IPS-18c (cell line): ENCODE results near the gene COL8A1.

Source experiments
- H3K4me3 ChIP-seq: 2 replicates; pipeline ENCODE4 v1.7.0; 2013; ENCODE audit warnings: low read depth, mild to moderate bottlenecking, low read length, moderate library complexity; ENCODE audit not compliant: insufficient read depth
- H3K9me3 ChIP-seq: one replicate; pipeline ENCODE4 v1.6.1; 2013; ENCODE audit warnings: mild to moderate bottlenecking, low read length, moderate library complexity; ENCODE audit not compliant: control insufficient read depth, insufficient read depth

COL8A1 gene

DNA sequence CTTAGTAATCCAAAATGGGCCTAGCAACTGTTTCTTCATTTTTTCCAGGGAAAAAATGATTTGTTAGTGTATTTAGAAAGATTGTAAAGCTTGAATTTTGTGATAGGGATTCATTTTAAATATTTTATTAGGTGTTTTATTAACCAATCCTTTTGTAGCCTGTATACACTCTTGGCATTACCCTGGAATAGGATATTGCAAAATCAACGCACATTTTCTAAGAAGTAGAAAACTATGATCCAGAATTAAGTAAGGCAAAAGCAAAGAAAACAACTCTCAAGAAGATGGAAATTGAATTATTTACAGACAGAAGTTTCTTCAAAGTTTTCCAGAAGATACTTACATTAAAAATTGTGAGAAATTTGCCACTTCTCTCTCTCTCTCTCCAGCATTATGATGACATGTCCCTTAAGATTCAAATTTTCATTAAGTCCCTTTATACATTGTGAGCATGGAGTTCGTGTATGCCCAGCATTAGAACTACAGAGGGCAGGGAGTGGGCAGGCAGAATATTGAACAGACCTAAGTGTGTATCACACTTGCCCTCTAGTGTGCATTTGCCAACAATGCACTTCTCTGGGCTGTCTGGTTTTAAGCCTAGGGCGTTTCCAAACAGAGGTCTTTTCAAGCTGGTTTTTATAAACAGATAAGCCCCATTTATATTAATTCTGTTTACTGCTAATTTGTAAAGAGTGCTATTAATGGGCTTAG is 150.8 kb downstream of the COL8A1 start:
- no peak overlapping the region for H3K4me3 ChIP-seq

DNA sequence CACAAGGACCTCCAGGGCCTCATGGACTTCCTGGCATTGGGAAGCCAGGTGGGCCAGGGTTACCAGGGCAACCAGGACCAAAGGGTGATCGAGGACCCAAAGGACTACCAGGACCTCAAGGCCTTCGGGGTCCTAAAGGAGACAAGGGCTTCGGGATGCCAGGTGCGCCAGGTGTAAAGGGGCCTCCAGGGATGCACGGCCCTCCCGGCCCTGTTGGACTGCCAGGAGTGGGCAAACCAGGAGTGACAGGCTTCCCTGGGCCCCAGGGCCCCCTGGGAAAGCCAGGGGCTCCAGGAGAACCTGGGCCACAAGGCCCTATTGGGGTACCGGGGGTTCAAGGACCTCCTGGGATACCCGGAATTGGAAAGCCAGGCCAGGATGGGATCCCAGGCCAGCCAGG is 156.1 kb downstream of the COL8A1 start:
- no peak overlapping the region for H3K4me3 ChIP-seq
- H3K9me3 ChIP-seq = no peaks in the 10 kb centered on the region

More for the DNA sequence above, 150.8 kb downstream of the COL8A1 start:
- H3K9me3 ChIP-seq = no peaks in the 10 kb centered on the region

- no peaks in the 10 kb centered on the region for H3K9me3 ChIP-seq
- H3K4me3 ChIP-seq = no peak overlapping the region
These were observed 157.2 kb downstream of the COL8A1 start for GRCh38 chr3:99795573-99795972.

DNA sequence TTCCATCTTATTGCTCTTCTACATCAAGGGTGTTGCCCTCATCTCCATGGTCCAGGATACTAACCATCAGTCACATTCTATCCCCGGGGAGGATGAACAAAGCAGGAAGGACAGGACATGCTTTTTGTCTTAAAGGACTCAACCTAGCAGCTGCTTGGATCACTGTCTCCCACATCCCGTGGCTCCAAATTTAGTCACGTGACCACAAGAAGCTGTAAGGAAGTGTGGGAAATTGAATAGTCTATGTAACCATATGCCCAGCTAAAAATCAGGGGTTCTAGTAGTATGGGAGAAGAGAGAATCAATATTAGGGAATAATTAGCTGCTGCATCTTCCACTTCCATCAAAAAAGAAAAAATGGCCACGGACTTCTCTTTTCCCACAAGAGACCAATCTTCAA is 161.0 kb downstream of the COL8A1 start:
- no peak overlapping the region for H3K4me3 ChIP-seq
- peaks cover 3% of the 10 kb centered on the region for H3K9me3 ChIP-seq

DNA sequence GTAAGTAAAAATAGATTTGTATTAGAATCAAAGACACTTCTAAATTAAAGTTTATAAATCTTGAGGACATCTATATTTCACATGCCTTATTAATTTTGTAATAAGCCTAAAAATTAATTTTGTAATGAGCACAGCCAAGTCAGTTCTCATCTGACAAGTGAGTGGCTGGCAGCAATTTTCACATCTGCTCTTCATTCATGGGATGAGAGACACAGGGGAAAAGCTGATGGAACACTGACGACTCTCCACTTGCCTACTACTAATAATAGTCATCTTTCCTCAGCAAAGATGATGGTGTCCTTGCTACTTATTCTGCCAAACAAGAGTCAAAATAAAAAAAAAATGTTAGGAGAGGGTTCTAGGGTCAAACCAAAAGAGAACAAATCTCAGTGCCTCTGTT is 164.9 kb downstream of the COL8A1 start:
- Histone ChIP-seq H3K4me3 (no peak overlapping the region), H3K9me3 (peaks cover 7% of the 10 kb centered on the region)

DNA sequence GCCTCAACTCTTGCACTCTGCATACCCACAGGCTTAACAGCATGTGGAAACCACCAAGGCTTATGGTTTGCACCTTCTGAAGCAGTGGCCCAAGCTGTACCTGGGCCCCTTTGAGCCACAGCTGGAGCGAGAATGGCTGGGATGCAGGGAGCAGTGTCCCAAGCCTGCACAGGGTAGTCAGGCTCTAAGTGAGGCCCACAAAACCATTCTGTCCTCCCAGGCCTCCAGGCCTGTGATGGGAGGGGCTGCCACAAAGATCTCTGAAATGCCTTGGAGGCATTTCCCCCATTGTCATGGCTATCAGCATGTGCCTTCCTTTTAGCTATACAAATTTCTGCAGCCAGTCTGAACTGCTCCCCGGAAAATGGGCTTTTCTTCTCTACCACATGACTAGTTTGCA is 166.8 kb downstream of the COL8A1 start:
- H3K4me3 ChIP-seq = no peak overlapping the region
- H3K9me3 ChIP-seq = peaks cover 7% of the 10 kb centered on the region

DNA sequence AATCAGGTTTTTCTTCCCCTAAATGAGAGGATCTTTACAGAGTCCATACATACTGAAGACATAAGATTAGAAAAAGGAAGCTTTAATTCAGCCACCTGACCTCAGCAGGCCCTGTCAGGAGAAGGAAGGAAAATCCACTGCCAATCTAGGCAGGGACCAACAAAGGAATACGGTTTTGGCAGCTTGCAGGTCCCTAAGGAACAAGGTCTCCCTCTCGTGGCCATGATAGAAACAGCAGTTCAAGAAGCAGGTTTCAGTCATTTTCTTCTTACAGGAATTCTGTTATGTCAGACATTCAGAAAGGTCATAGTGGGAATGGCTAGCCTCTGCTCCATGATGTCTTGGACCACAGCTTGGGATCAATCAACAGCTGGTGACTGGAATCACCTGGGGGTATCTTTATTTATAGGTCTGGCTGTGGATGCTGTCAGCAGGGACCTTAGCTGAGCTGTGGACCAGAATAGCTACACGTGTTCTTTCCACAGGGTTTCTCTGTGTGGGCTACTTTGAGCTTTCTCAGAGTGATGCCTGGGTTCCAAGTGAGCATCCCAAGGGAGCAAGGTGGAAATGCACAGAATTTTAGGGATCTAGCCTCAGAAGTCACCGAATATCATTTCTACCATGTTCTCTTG is 169.9 kb downstream of the COL8A1 start:
- peaks cover 7% of the 10 kb centered on the region for H3K9me3 ChIP-seq
- no peak overlapping the region for H3K4me3 ChIP-seq

DNA sequence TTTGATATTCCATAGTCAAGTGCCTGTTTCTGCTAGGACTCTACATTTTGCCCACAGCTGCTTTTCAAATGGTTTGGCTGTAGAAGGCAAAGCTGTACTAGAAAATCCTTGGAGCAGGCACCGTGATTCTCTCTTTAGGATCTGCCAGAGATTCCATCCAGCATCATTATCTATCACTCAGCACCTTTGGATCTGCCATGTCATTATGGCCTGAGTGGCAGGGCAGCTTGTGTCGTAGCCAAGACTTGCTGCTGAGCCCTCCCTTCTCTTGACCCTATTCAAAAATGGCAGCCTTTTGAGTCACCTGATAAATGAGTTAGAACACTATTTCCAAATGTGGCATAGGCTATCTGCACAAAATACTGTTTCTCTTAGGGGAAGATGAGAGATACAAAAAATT is 171.2 kb downstream of the COL8A1 start:
- Histone ChIP-seq H3K9me3 (peaks cover 4% of the 10 kb centered on the region), H3K4me3 (no peak overlapping the region)

DNA sequence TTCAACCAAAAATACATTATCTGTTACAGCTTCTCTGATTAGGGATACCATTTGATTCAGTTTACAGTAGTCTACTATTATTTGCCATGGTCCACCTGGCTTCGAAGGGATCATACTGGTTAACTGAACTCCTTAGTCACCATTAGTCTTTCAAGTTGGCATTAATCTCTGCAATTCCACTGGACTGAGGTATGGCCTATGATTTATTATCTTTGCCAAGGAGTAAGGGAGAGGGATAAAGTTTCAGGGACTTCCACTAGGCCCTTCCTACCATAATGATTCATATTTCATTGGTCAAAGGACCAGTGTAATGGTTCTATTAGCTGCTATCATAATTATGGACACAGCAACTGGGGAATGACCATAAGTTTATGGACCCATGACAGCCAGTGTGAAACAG is 172.0 kb downstream of the COL8A1 start:
- Histone ChIP-seq H3K9me3 (no peaks in the 10 kb centered on the region), H3K4me3 (no peak overlapping the region)

DNA sequence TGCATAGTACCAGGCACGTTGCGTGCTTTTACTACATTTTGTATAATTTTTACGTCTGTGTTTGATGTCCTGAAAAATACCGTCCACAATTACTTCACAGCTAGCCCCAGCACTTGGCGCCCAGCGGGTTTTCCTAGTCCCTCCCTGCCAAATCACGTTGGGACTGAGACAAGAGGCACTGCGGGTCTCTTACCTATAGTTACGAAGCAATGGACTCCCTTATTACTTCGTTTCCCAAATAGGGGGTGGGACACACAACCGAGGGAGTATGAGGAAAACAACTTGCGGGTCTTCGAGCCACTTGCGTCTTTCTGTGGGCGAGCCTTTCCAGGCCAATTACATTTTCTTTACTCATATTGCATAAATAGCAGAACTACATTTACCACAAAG is 178.6 kb downstream of the COL8A1 start:
- Histone ChIP-seq H3K9me3 (no peaks in the 10 kb centered on the region), H3K4me3 (peak overlapping the region; percentile 87)

DNA sequence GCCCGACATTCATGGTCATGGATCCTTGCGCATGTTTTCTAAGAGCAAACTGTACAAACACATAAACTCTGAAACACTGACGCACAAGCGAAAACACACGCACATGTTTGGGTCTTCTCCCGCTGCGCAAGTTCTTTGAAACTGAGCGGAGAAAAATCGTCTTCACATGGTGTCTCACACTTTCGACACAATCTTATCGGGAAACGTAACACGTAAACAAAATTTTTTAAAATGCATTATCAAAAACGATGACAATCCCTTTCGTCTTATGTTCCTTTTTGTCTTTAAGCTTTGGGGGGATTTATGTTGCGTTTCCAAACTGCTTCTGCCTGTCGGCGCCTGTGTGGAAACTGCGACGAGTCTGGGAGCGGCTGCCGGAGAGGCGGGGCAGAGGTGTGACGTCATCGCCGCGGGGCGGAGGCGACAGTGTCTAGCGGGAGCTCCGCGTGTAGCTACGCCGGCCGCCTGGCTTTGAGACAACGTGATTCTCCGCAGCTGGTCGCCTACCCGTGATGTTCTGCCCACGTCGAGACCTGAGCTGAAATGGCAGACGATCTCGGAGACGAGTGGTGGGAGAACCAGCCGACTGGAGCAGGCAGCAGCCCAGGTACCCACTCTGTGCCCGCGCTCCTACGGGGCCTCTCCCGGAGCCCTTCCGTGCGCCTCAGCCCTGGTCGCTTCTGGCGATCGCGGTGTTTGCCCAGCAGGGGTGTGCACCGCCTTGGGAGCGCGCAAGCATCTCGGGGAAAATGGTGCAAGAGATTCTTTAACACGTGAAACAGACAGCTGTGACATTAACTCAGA is 179.2 kb downstream of the COL8A1 start, which contains the start of gene CMSS1:
Gene CMSS1, plus strand, starts transcription at position 426 of the 804 bp plus-strand sequence.
- Histone ChIP-seq H3K9me3 (no peaks in the 10 kb centered on the region), H3K4me3 (peak within 1 kb of the TSS; percentile 87)

GRCh38 chr3:99818818-99819217 is 180.4 kb downstream of the COL8A1 start:
- Histone ChIP-seq H3K4me3 (no peak overlapping the region), H3K9me3 (no peaks in the 10 kb centered on the region)

GRCh38 chr3:99823723-99824711 is 185.6 kb downstream of the COL8A1 start:
- no peaks in the 10 kb centered on the region for H3K9me3 ChIP-seq
- H3K4me3 ChIP-seq = no peak overlapping the region

DNA sequence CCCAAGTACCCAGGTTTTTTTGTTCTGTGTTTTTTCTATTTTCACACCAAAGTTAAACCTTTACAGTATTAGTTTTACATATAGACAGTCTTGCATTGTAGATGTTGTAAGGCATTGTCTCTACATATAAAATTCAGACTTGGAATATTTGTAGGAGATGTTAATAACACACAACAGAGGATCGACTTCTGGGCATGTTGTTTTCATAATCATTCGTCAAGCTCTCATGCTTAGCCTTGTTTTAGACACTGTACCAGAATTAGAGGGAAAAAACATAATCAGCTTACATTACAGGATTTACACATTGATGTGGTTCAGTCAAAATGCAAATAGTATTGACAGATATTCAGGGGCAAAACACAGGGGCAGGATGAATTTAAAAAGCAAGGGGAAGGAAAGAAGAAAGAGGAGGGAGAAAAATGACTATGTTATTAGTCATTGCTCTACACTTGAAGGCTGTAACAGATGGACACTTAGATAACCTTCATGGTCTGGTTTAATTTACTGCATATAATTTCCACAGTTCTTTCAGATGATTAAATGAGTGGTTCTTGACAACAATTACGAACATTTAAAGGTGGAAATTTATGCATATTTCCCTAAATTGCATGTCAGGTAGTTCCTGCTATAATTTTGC is 186.7 kb downstream of the COL8A1 start:
- no peak overlapping the region for H3K4me3 ChIP-seq
- no peaks in the 10 kb centered on the region for H3K9me3 ChIP-seq

GRCh38 chr3:99829844-99830243 is 191.4 kb downstream of the COL8A1 start:
- Histone ChIP-seq H3K4me3 (no peak overlapping the region), H3K9me3 (no peaks in the 10 kb centered on the region)

DNA sequence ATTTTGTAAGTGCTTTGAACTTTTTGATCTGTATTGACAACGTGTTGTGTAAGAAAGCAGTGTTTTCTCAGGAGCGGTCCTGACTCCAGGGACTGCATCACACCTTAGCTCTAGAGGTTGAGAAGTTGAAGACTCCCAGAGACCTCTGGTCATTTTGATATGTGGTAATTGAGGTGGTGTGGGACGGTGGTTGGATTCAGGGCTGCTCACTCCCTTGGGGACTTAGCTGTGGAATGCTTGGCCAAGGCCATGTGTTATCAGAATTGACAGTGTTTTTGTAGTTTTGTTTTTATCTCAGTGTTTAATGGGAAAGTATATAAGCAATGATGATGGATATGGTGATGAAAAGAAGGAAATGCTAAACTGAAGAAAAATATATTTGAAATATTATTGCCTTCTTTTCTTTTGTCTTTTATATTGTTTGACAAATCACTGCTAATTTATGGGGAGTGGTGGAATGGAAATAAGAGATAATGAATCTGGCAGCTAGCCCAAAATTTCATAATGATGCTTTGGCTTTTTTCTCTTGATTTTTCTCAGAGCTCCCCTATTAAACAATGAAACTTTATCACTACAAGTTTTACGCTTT is 195.3 kb downstream of the COL8A1 start:
- Histone ChIP-seq H3K9me3 (no peaks in the 10 kb centered on the region), H3K4me3 (no peak overlapping the region)
